ENCODE results near the gene LYZL2. TPM values are rescaled to one million over a fixed set of nuclear protein-coding genes. Genes with fewer than 3 reads are reported as not detected.
"Not testable (repeated sequence)": the region's sequence is repeated elsewhere in the genome, so short reads cannot be mapped to it uniquely, and the experiment has no call there.

Gene LYZL2
- not detected in 2 replicates for total RNA-seq
- polyA plus RNA-seq, result not detected in 2 replicates
- polyA plus RNA-seq (2012), result not detected in 2 replicates
- polyA minus RNA-seq (ENCODE audit: low replicate concordance), result not detected in 2 replicates

DNA sequence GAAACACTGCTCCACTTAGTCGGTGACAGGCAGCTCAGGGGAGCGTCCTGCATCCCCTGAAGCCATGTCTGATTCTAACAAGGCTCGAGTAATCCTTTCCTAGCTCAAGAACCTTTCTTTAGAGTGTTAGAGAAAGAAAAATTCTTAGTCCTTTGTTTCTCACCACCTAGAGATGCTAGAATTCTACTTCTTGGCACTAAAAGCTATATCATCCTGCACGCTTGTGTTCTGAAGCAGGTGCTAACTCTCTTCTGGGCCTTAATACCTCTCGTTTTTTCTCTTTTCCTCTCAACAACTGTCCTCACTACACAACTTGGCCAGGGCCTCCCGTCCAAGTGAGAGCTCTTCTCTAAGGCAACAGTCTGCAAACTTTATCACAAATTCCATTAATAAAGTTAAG is at the start of gene LYZL2:
Gene LYZL2, minus strand, starts transcription at position 101 of the 400 bp plus-strand sequence. CDS start 2,838 bp downstream, outside the sequence.
- Histone ChIP-seq H3K4me3 (replicated peaks in 1 of 4; ENCODE audit: control extremely low read depth in 1 of 4, insufficient read depth in 1 of 4, low read depth in 3 of 4, low read length in 4 of 4) (no peak within 1 kb of the TSS), H3K27ac (ENCODE audit: insufficient read depth, low read length) (no peak within 1 kb of the TSS), H2AFZ (ENCODE audit: low read length) (no peak within 1 kb of the TSS), H3K79me2 (ENCODE audit: control insufficient read depth, insufficient read depth, low read length) (no peaks in the 10 kb centered on the region), H3K36me3 (ENCODE audit: control insufficient read depth, insufficient read depth, low read length) (no peaks in the 10 kb centered on the region), H3K4me1 (ENCODE audit: control insufficient read depth, extremely low read depth, insufficient read depth, low read length) (no peaks in the 10 kb centered on the region), H3K9ac (ENCODE audit: insufficient read depth, low read length) (no peak within 1 kb of the TSS), H3K27me3 (ENCODE audit: control insufficient read depth, insufficient read depth, low read length) (no peaks in the 10 kb centered on the region), H4K20me1 (ENCODE audit: control insufficient read depth, extremely low read depth, insufficient read depth, low read length) (no peaks in the 10 kb centered on the region), H3K9me3 (ENCODE audit: control insufficient read depth, insufficient read depth, low read depth, low read length) (no peaks in the 10 kb centered on the region), H3K4me2 (ENCODE audit: extremely low read depth, insufficient read depth, low read length) (peak within 1 kb of the TSS; percentile 21)
- DNase-seq (ENCODE audit: low read depth in 2 of 2), result no peak
- no peak for TF ChIP-seq EZH2 (IDR thresholded peaks at IDR 0.05; ENCODE audit: low read length, missing control alignments)
- TF ChIP-seq, protein P1, sequence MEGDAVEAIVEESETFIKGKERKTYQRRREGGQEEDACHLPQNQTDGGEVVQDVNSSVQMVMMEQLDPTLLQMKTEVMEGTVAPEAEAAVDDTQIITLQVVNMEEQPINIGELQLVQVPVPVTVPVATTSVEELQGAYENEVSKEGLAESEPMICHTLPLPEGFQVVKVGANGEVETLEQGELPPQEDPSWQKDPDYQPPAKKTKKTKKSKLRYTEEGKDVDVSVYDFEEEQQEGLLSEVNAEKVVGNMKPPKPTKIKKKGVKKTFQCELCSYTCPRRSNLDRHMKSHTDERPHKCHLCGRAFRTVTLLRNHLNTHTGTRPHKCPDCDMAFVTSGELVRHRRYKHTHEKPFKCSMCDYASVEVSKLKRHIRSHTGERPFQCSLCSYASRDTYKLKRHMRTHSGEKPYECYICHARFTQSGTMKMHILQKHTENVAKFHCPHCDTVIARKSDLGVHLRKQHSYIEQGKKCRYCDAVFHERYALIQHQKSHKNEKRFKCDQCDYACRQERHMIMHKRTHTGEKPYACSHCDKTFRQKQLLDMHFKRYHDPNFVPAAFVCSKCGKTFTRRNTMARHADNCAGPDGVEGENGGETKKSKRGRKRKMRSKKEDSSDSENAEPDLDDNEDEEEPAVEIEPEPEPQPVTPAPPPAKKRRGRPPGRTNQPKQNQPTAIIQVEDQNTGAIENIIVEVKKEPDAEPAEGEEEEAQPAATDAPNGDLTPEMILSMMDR (conservative IDR thresholded peaks at IDR 0.05 in 1 of 2, IDR thresholded peaks at IDR 0.05 in 1 of 2; ENCODE audit: low read depth in 1 of 2, low read length in 2 of 2), result no peak

DNA sequence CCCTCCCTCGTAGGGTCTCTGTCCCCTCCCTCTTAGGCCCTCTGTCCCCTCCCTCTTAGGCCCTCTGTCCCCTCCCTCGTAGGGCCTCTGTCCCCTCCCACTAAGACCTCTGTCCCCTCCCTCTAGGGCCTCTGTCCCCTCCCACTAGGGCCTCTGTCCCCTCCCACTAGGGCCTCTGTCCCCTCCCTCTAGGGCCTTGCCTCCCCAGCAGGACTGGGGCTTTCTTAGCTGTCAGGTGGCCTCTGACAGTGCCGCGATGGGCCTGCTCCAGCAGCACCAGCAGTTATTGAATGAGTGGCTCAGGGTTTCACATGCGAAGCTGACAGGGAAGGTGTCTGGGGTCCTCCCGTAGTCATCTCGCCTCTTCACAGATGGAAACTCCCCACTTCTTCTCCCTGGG is 48.1 kb upstream of the LYZL2 start:
- not testable (repeated sequence) for DNase-seq (ENCODE audit: low read depth in 2 of 2)

DNA sequence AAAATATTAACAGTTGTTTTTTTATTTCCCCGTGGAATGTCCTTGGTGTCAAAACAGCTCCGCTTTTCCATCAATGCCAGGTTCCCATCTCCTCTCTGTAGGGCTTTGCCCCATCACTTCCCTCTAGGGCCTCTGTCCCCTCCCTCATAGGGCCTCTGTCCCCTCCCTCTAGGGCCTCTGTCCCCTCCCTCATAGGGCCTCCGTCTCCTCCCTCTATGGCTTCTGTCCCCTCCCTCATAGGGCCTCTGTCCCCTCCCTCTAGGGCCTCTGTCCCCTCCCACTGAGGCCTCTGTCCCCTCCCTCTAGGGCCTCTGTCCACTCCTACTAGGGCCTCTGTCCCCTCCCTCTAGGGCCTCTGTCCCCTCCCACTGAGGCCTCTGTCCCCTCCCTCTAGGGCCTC is 47.6 kb upstream of the LYZL2 start:
- not testable (repeated sequence) for H3K4me2 ChIP-seq (ENCODE audit: extremely low read depth, insufficient read depth, low read length); H3K79me2 ChIP-seq (ENCODE audit: control insufficient read depth, insufficient read depth, low read length); H3K9ac ChIP-seq (ENCODE audit: insufficient read depth, low read length); H3K9me3 ChIP-seq (ENCODE audit: control insufficient read depth, insufficient read depth, low read depth, low read length); H3K27me3 ChIP-seq (ENCODE audit: control insufficient read depth, insufficient read depth, low read length); H2AFZ ChIP-seq (ENCODE audit: low read length); H3K4me3 ChIP-seq (replicated peaks in 1 of 4; ENCODE audit: control extremely low read depth in 1 of 4, insufficient read depth in 1 of 4, low read depth in 3 of 4, low read length in 4 of 4); H3K27ac ChIP-seq (ENCODE audit: insufficient read depth, low read length); DNase-seq (ENCODE audit: low read depth in 2 of 2); H3K4me1 ChIP-seq (ENCODE audit: control insufficient read depth, extremely low read depth, insufficient read depth, low read length); H4K20me1 ChIP-seq (ENCODE audit: control insufficient read depth, extremely low read depth, insufficient read depth, low read length); H3K36me3 ChIP-seq (ENCODE audit: control insufficient read depth, insufficient read depth, low read length)

More for the DNA sequence above, 48.1 kb upstream of the LYZL2 start:
- H3K4me1 ChIP-seq (ENCODE audit: control insufficient read depth, extremely low read depth, insufficient read depth, low read length); H3K27me3 ChIP-seq (ENCODE audit: control insufficient read depth, insufficient read depth, low read length); H3K36me3 ChIP-seq (ENCODE audit: control insufficient read depth, insufficient read depth, low read length); H2AFZ ChIP-seq (ENCODE audit: low read length); H3K79me2 ChIP-seq (ENCODE audit: control insufficient read depth, insufficient read depth, low read length); H3K27ac ChIP-seq (ENCODE audit: insufficient read depth, low read length); H3K4me2 ChIP-seq (ENCODE audit: extremely low read depth, insufficient read depth, low read length); H3K9me3 ChIP-seq (ENCODE audit: control insufficient read depth, insufficient read depth, low read depth, low read length); H4K20me1 ChIP-seq (ENCODE audit: control insufficient read depth, extremely low read depth, insufficient read depth, low read length); H3K4me3 ChIP-seq (replicated peaks in 1 of 4; ENCODE audit: control extremely low read depth in 1 of 4, insufficient read depth in 1 of 4, low read depth in 3 of 4, low read length in 4 of 4); H3K9ac ChIP-seq (ENCODE audit: insufficient read depth, low read length): not testable (repeated sequence)

DNA sequence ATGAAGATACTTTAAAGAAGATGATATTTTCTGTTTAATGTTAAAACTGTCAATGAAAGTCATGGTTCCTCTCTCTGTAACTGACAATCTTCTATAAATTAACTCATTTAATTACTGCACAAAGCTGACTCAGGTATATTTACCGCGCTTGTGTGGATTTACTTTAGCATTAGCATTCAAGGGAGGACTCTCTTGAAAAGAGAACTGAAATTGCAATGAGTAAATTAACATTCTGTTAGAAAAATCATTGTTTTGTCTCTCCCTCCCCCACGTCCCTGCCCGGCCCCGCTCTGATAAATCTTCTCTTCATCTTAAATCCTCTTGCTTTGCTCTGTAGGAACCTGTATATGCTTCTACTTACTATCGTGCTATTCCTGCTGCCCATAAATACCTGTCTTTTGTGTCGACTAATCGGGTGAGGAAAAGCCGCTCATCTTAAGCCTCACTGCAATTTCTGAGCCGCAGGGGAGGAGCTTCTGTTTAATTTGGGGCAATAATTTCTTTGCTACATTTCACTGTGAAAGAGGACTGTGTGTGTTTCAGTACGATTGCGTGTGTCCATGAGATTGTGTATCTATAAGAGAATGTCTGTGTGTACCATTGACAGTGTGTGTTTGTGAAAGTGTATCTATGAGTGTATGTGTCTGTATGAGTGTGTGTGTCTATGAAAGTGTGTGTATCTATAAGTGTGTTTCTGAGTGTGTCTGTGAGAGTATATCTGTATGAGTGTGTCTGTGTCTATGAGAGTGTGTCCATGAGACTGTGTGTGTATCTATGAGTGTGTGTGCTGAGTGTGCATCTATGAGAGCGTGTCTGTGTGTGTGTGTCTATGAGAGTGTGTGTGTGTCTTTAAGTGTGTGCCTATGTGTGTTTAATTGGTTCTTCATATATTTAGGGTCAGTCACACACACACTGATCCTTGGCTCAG is 46.5 kb upstream of the LYZL2 start:
- H3K9me3 ChIP-seq (ENCODE audit: control insufficient read depth, insufficient read depth, low read depth, low read length), result no peaks in the 10 kb centered on the region
- H3K27me3 ChIP-seq (ENCODE audit: control insufficient read depth, insufficient read depth, low read length), result no peaks in the 10 kb centered on the region
- no peak overlapping the region for H3K27ac ChIP-seq (ENCODE audit: insufficient read depth, low read length)
- no peak overlapping the region for H2AFZ ChIP-seq (ENCODE audit: low read length)
- H3K4me1 ChIP-seq (ENCODE audit: control insufficient read depth, extremely low read depth, insufficient read depth, low read length), result peaks cover 2% of the 10 kb centered on the region
- H3K79me2 ChIP-seq (ENCODE audit: control insufficient read depth, insufficient read depth, low read length), result no peaks in the 10 kb centered on the region
- TF ChIP-seq EZH2 (IDR thresholded peaks at IDR 0.05; ENCODE audit: low read length, missing control alignments), result no peak
- TF ChIP-seq, protein P1 (conservative IDR thresholded peaks at IDR 0.05 in 1 of 2, IDR thresholded peaks at IDR 0.05 in 1 of 2; ENCODE audit: low read depth in 1 of 2, low read length in 2 of 2), result no peak
- DNase-seq (ENCODE audit: low read depth in 2 of 2), result no peak
- H3K9ac ChIP-seq (ENCODE audit: insufficient read depth, low read length), result no peak overlapping the region
- H3K4me2 ChIP-seq (ENCODE audit: extremely low read depth, insufficient read depth, low read length), result no peak overlapping the region
- no peaks in the 10 kb centered on the region for H4K20me1 ChIP-seq (ENCODE audit: control insufficient read depth, extremely low read depth, insufficient read depth, low read length)
- no peaks in the 10 kb centered on the region for H3K36me3 ChIP-seq (ENCODE audit: control insufficient read depth, insufficient read depth, low read length)
- H3K4me3 ChIP-seq (replicated peaks in 1 of 4; ENCODE audit: control extremely low read depth in 1 of 4, insufficient read depth in 1 of 4, low read depth in 3 of 4, low read length in 4 of 4), result no peak overlapping the region
